H1 (cell line): ENCODE measurements around the gene CPNE4. TPM values are rescaled to one million over a fixed set of nuclear protein-coding genes. Genes with fewer than 3 reads are reported as not detected.

Experiments
- CTCF ChIA-PET: fragments of 300-600 bp; sonication (Branson Sonifier 250); formaldehyde crosslinking; loops from one replicate; lab custom pipeline; 2021; ENCODE audit not compliant: partially characterized antibody; lab: Charles Lee
- POLR2A ChIA-PET: fragments of 300-600 bp; sonication (Branson Sonifier 250); formaldehyde crosslinking; loops from one replicate; lab custom pipeline; 2021; ENCODE audit warnings: inconsistent platforms; ENCODE audit not compliant: partially characterized antibody; lab: Charles Lee
- DNase-seq, 2 experiments: peaks; one replicate each; pipeline versions ENCODE4 v3.0.0 to v3.0.0-alpha.2; 2010 to 2022; ENCODE audit warnings: low spot score in 2 of 2, low read depth in 1 of 2, mixed read lengths in 1 of 2
- FAIRE-seq: peaks from 2 replicates; lab custom pipeline; 2011; peaks lifted over from hg19 to GRCh38; lab: Jason Lieb, UNC
- H2AFZ ChIP-seq: 2 replicates; pipeline ENCODE4 v1.8.1; 2012; ENCODE audit warnings: low read length, inconsistent platforms
- H2AK5ac ChIP-seq: 2 replicates; pipeline ENCODE4 v1.6.1; 2013; ENCODE audit warnings: low read depth, low read length
- H2BK120ac ChIP-seq: replicated peaks from 2 replicates; pipeline ENCODE3; 2013; ENCODE audit warnings: low read depth, low read length, inconsistent platforms
- H2BK12ac ChIP-seq: 2 replicates; pipeline ENCODE4 v1.6.1; 2013; ENCODE audit warnings: low read depth, low read length
- H2BK15ac ChIP-seq: 2 replicates; pipeline ENCODE4 v1.6.1; 2013; ENCODE audit warnings: low read length
- H2BK20ac ChIP-seq: 2 replicates; pipeline ENCODE4 v1.6.1; 2013; ENCODE audit warnings: low read length
- H2BK5ac ChIP-seq: 2 replicates; pipeline ENCODE4 v1.6.1; 2013; ENCODE audit warnings: low read depth, low read length
- H3K14ac ChIP-seq: 2 replicates; pipeline ENCODE4 v1.6.1; 2013; ENCODE audit warnings: inconsistent platforms; ENCODE audit not compliant: insufficient read length
- H3K18ac ChIP-seq: 2 replicates; pipeline ENCODE4 v1.6.1; 2013; ENCODE audit warnings: low read length; ENCODE audit errors: extremely low read depth
- H3K23ac ChIP-seq: 2 replicates; pipeline ENCODE4 v1.6.1; 2013; ENCODE audit warnings: inconsistent platforms; ENCODE audit not compliant: insufficient read length
- H3K23me2 ChIP-seq: 2 replicates; pipeline ENCODE4 v1.6.1; 2013; ENCODE audit warnings: low read depth, low read length
- H3K27ac ChIP-seq: 2 replicates; pipeline ENCODE4 v1.6.1; 2011; ENCODE audit warnings: low read depth, low read length, inconsistent platforms
- H3K27me3 ChIP-seq, 4 experiments: replicated peaks in 1 of 4; 1 replicate in 1 of 4; 2 replicates in 3 of 4; pipeline versions ENCODE4 v1.6.1 to v1.8.1; 2011 to 2013; ENCODE audit warnings: low read length in 3 of 4, mild to moderate bottlenecking in 3 of 4, inconsistent platforms in 2 of 4, mixed read lengths in 2 of 4, moderate library complexity in 1 of 4; ENCODE audit not compliant: control insufficient read depth in 3 of 4, insufficient read depth in 3 of 4; ENCODE audit errors: extremely low read depth in 1 of 4
- H3K36me3 ChIP-seq, 4 experiments: 2 replicates each; pipeline versions ENCODE4 v1.6.1 to v1.8.1; 2011 to 2013; ENCODE audit warnings: mild to moderate bottlenecking in 4 of 4, low read length in 3 of 4, moderate library complexity in 2 of 4, control low read depth in 1 of 4, inconsistent platforms in 1 of 4; ENCODE audit not compliant: insufficient read depth in 4 of 4, control insufficient read depth in 2 of 4
- H3K4ac ChIP-seq: replicated peaks from 2 replicates; pipeline ENCODE3; 2013; ENCODE audit warnings: low read length, low read depth, mixed read lengths, inconsistent platforms; ENCODE audit not compliant: insufficient read length
- H3K4me1 ChIP-seq, 4 experiments: replicated peaks in 1 of 4; 1 replicate in 1 of 4; 2 replicates in 3 of 4; pipeline versions ENCODE4 v1.6.1 to v1.8.1; 2011 to 2013; ENCODE audit warnings: low read length in 3 of 4, inconsistent platforms in 2 of 4, mixed read lengths in 1 of 4; ENCODE audit not compliant: insufficient read depth in 4 of 4, control insufficient read depth in 3 of 4
- H3K4me2 ChIP-seq, 2 experiments: 2 replicates each; pipeline versions ENCODE4 v1.6.1 to v1.8.1; 2011 to 2013; ENCODE audit warnings: low read depth in 2 of 2, low read length in 2 of 2, control low read depth in 1 of 2, inconsistent platforms in 1 of 2, mild to moderate bottlenecking in 1 of 2; ENCODE audit not compliant: insufficient read depth in 1 of 2
- H3K4me3 ChIP-seq, 4 experiments: fragments of 200-600, 300-600 bp in 1 of 4; sonication (generic), shearing (Covaris generic), sonication (Bioruptor Twin) in 1 of 4; 2 replicates each; pipeline versions ENCODE4 v1.5.1 to v1.8.1; 2011 to 2016; ENCODE audit warnings: low read length in 4 of 4, low read depth in 3 of 4, control low read depth in 2 of 4, inconsistent platforms in 2 of 4, mild to moderate bottlenecking in 2 of 4, mixed read lengths in 1 of 4, moderate library complexity in 1 of 4; ENCODE audit not compliant: insufficient read depth in 2 of 4; ENCODE audit errors: extremely low read depth in 1 of 4
- H3K56ac ChIP-seq: replicated peaks from 2 replicates; pipeline ENCODE3; 2013; ENCODE audit warnings: low read depth, mild to moderate bottlenecking, mixed read lengths, low read length, inconsistent platforms; ENCODE audit not compliant: insufficient read length
- H3K79me1 ChIP-seq: 2 replicates; pipeline ENCODE4 v1.6.1; 2013; ENCODE audit warnings: low read depth, low read length, control low read depth
- H3K79me2 ChIP-seq, 2 experiments: 2 replicates each; pipeline versions ENCODE4 v1.6.1 to v1.8.1; 2012 to 2013; ENCODE audit warnings: low read length in 2 of 2, mild to moderate bottlenecking in 2 of 2, inconsistent platforms in 1 of 2; ENCODE audit not compliant: insufficient read depth in 2 of 2, control insufficient read depth in 1 of 2
- H3K9ac ChIP-seq, 4 experiments: replicated peaks in 1 of 4; 1 replicate in 1 of 4; 2 replicates in 3 of 4; pipeline versions ENCODE4 v1.6.1 to v1.8.1; 2011 to 2013; ENCODE audit warnings: low read depth in 3 of 4, low read length in 3 of 4, control low read depth in 2 of 4, mild to moderate bottlenecking in 2 of 4, moderate library complexity in 2 of 4, inconsistent platforms in 1 of 4; ENCODE audit errors: extremely low read depth in 1 of 4
- H3K9me3 ChIP-seq, 2 experiments: 2 replicates each; pipeline versions ENCODE4 v1.6.1 to v1.8.1; 2012 to 2013; ENCODE audit warnings: mild to moderate bottlenecking in 2 of 2, moderate library complexity in 2 of 2, control low read depth in 1 of 2, inconsistent platforms in 1 of 2, low read depth in 1 of 2, low read length in 1 of 2, mixed read lengths in 1 of 2; ENCODE audit not compliant: insufficient read depth in 2 of 2
- H4K20me1 ChIP-seq, 2 experiments: replicated peaks in 1 of 2; 2 replicates each; pipeline versions ENCODE3 to v1.8.1; 2011 to 2013; ENCODE audit warnings: inconsistent platforms in 2 of 2, low read length in 2 of 2, mild to moderate bottlenecking in 1 of 2; ENCODE audit not compliant: insufficient read depth in 2 of 2, control insufficient read depth in 1 of 2
- H4K5ac ChIP-seq: 2 replicates; pipeline ENCODE4 v1.6.1; 2013; ENCODE audit warnings: low read length, low read depth, mixed read lengths, inconsistent platforms; ENCODE audit not compliant: insufficient read length
- H4K8ac ChIP-seq: 2 replicates; pipeline ENCODE4 v1.8.0; 2013; ENCODE audit warnings: mild to moderate bottlenecking, moderate library complexity, low read length, inconsistent platforms; ENCODE audit not compliant: insufficient read depth; ENCODE audit errors: extremely low read depth
- H4K91ac ChIP-seq: replicated peaks from 2 replicates; pipeline ENCODE3; 2013; ENCODE audit warnings: low read length, mixed read lengths, inconsistent platforms; ENCODE audit not compliant: insufficient read length
- ASH2L ChIP-seq: fragments of 200-600, 300-600 bp; sonication (generic); IDR thresholded peaks from one replicate; pipeline ENCODE4 v1.7.1; 2017; ENCODE audit warnings: low read length
- SP4 ChIP-seq: IDR thresholded peaks from 2 replicates; pipeline ENCODE4 v1.6.1; 2012; ENCODE audit warnings: low read length, inconsistent platforms
- TAF7 ChIP-seq: optimal IDR thresholded peaks from 2 replicates; pipeline ENCODE3; 2011; ENCODE audit warnings: low read depth, mild to moderate bottlenecking, inconsistent platforms, low read length, moderate library complexity, borderline replicate concordance
- WGBS, 2 experiments: shearing (Covaris generic) in 1 of 2; methylation state at CpG; one replicate each; pipeline versions ENCODE4 v1.1.6 to v1.1.7; 2013 to 2015; ENCODE audit warnings: low lambda C conversion rate in 2 of 2, mixed read lengths in 2 of 2, inconsistent platforms in 1 of 2, low coverage in 1 of 2, missing lambda C conversion rate in 1 of 2; ENCODE audit not compliant: insufficient replicate concordance in 2 of 2, insufficient coverage in 1 of 2, insufficient read length in 1 of 2; ENCODE audit errors: extremely low coverage in 1 of 2, missing lambda C conversion rate in 1 of 2; 5-methylcytosine and 5-hydroxymethylcytosine counted together
- polyA plus RNA-seq, 7 experiments: library from polyadenylated mRNA; depleted of rRNA in 3 of 7; stranded (reverse) in 5 of 7; unstranded in 2 of 7; fragments of >200 nt in 5 of 7; fragments of 200-250 nt in 2 of 7; gene quantifications; 1 replicate in 5 of 7; 2 replicates in 1 of 7; 4 replicates in 1 of 7; pipeline versions ENCODE4 v1.2.1 to v1.2.3, GENCODE V29; 2011 to 2013; ENCODE audit warnings: missing spikeins in 2 of 7, mixed read lengths in 2 of 7
- total RNA-seq: library from RNA; stranded (reverse); fragmentation: NEBNext Ultra II Directional; extraction: Animal tissue kit (Norgen Biotek cat#: 25700); gene quantifications from 2 replicates; pipeline ENCODE4 v1.2.1, GENCODE V29; 2021

Gene CPNE4
- total and polyA plus RNA-seq, 2 of the 8 experiments (the other 6 are each of a cell fraction or from before 2014, with no cell fraction given) = 0.82 to 3.8 TPM

DNA sequence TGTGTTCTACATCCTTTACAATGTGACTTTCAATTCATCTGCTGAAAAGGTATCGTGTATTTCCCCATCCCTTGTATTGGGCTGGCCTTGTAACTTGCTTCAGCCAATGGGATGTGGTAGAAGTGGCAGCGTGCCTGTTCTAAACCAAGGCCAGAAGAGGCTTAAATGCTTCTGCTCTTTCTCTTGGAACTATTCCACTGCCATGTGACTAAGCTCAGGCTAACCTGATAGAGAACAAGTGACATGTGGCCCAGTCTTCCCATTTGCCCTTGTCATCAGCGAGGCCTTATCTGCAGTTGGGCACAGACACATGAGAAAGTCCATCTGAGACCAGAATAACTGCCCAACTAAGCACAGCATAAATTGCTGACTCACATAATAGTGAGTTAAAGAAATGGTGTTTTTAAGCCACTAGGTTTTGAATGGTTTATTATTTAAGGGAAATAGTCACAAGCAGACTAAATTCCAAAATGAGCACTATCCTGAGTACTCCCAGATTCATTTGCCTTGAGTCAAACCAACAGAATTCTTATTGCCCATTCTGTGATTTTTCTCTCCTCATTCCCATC lies 230.2 kb downstream of the CPNE4 start:
- no peak overlapping the region for H2AK5ac ChIP-seq
- no peaks in the 10 kb centered on the region for H3K79me1 ChIP-seq
- no peak for TF ChIP-seq ASH2L
- no peak for TF ChIP-seq SP4
- no peak for TF ChIP-seq TAF7
- H3K9ac ChIP-seq = no peak overlapping the region
- WGBS, 2 experiments = 87% methylated on average over 3 of the region's 3 CpGs; no CpG with 5 or more reads in 1 of the 2 experiments
- no peaks in the 10 kb centered on the region; a peak in 1 of 7 replicates for H3K27me3 ChIP-seq
- FAIRE-seq = no peak
- no peaks in the 10 kb centered on the region for H3K79me2 ChIP-seq
- no peak for DNase-seq
- H3K9me3 ChIP-seq = no peaks in the 10 kb centered on the region
- POLR2A ChIA-PET = no interaction called here
- no peak overlapping the region for H3K27ac ChIP-seq
- H2BK20ac ChIP-seq = no peak overlapping the region
- H4K20me1 ChIP-seq = no peaks in the 10 kb centered on the region
- H2AFZ ChIP-seq = no peak overlapping the region
- H2BK120ac ChIP-seq = no peak overlapping the region
- no peak overlapping the region for H2BK12ac ChIP-seq
- no peak overlapping the region for H3K4me2 ChIP-seq
- no peak overlapping the region for H2BK5ac ChIP-seq
- 0 out of 7 replicates have a peak, but pooled peaks cover 0 to 2% (median 0%) of the 10 kb centered on the region in 4 experiments for H3K4me1 ChIP-seq
- H3K18ac ChIP-seq = no peak overlapping the region
- no peak overlapping the region for H3K4me3 ChIP-seq
- CTCF ChIA-PET = interaction anchor here (0.8 to 1.6 kb wide), 3 partner anchors 8 to 234 kb away, joined by 3 to 8 read pairs (median 3); no protein-coding TSS in a partner anchor
- no peak overlapping the region for H2BK15ac ChIP-seq
- no peak overlapping the region for H4K5ac ChIP-seq
- no peak overlapping the region for H4K8ac ChIP-seq
- H3K23me2 ChIP-seq = no peaks in the 10 kb centered on the region
- no peak overlapping the region for H3K23ac ChIP-seq
- H4K91ac ChIP-seq = no peak overlapping the region
- no peak overlapping the region for H3K56ac ChIP-seq
- H3K14ac ChIP-seq = no peak overlapping the region
- no peak overlapping the region for H3K4ac ChIP-seq
- no peaks in the 10 kb centered on the region for H3K36me3 ChIP-seq
